Endothelial cell of umbilical vein (primary cell): ENCODE results near the gene YIPF7. TPM values are rescaled to one million over a fixed set of nuclear protein-coding genes. Genes with fewer than 3 reads are reported as not detected.

Source experiments
- BruUV-seq: library from RNA; stranded (reverse); fragments of 400-500 nt; replicated peaks from 2 replicates; lab custom pipeline; 2021; lab: Mats Ljungman, UMichigan
- CTCF ChIA-PET: fragments of 300-600, 350-600 bp; sonication (Branson Sonifier 250); formaldehyde crosslinking; loops from one replicate; lab custom pipeline; 2021; ENCODE audit warnings: antibody characterized with exemption, inconsistent platforms; lab: Charles Lee
- POLR2A ChIA-PET: fragments of 300-600, 350-600 bp; sonication (Branson Sonifier 250); formaldehyde crosslinking; loops from one replicate; lab custom pipeline; 2021; ENCODE audit warnings: antibody characterized with exemption, inconsistent platforms; lab: Charles Lee
- DNase-seq: peaks from one replicate; pipeline ENCODE4 v3.0.0-alpha.2; 2011; ENCODE audit warnings: low read depth, low spot score
- FAIRE-seq: peaks from 2 replicates; lab custom pipeline; 2011; peaks lifted over from hg19 to GRCh38; lab: Jason Lieb, UNC
- H2AFZ ChIP-seq: 2 replicates; pipeline ENCODE4 v1.6.0; 2012; ENCODE audit warnings: low read depth, low read length, control low read depth, inconsistent platforms
- H3K27ac ChIP-seq: 2 replicates; pipeline ENCODE4 v1.5.1; 2011; ENCODE audit warnings: low read depth, mild to moderate bottlenecking, control low read depth, low read length, moderate library complexity; ENCODE audit not compliant: insufficient read depth
- H3K27me3 ChIP-seq, 2 experiments: 2 replicates each; pipeline versions ENCODE4 v1.6.0 to v1.6.1; 2011; ENCODE audit warnings: low read length in 2 of 2, mixed read lengths in 1 of 2; ENCODE audit not compliant: control insufficient read depth in 2 of 2, insufficient read depth in 2 of 2
- H3K36me3 ChIP-seq, 2 experiments: 2 replicates in 1 of 2; 3 replicates in 1 of 2; pipeline ENCODE4 v1.5.1; 2011; ENCODE audit warnings: low read length in 2 of 2, mild to moderate bottlenecking in 1 of 2, moderate library complexity in 1 of 2; ENCODE audit not compliant: control insufficient read depth in 2 of 2, insufficient read depth in 2 of 2; ENCODE audit errors: extremely low read depth in 1 of 2
- H3K4me1 ChIP-seq: 3 replicates; pipeline ENCODE4 v1.5.1; 2011; ENCODE audit warnings: mild to moderate bottlenecking, low read length; ENCODE audit not compliant: control insufficient read depth, insufficient read depth; ENCODE audit errors: extremely low read depth
- H3K4me2 ChIP-seq: 2 replicates; pipeline ENCODE4 v1.6.1; 2011; ENCODE audit warnings: low read length, control low read depth, mixed read lengths; ENCODE audit not compliant: insufficient read depth
- H3K4me3 ChIP-seq, 3 experiments: fragments of 200-600 bp in 1 of 3; sonication (generic), shearing (Covaris generic) in 1 of 3; replicated peaks in 1 of 3; 2 replicates each; pipeline ENCODE4 v1.5.1; 2011 to 2016; ENCODE audit warnings: control low read depth in 3 of 3, low read length in 3 of 3, mild to moderate bottlenecking in 2 of 3, inconsistent platforms in 1 of 3, low read depth in 1 of 3, moderate library complexity in 1 of 3; ENCODE audit not compliant: insufficient read depth in 1 of 3
- H3K79me2 ChIP-seq: 2 replicates; pipeline ENCODE4 v1.6.0; 2012; ENCODE audit warnings: low read length, inconsistent platforms; ENCODE audit not compliant: control insufficient read depth, insufficient read depth
- H3K9ac ChIP-seq: replicated peaks from 2 replicates; pipeline ENCODE3; 2011; ENCODE audit warnings: low read length, control low read depth; ENCODE audit not compliant: insufficient read depth; ENCODE audit errors: extremely low read depth
- H3K9me1 ChIP-seq: replicated peaks from 3 replicates; pipeline ENCODE4 v1.6.0; 2011; ENCODE audit warnings: mild to moderate bottlenecking, low read length; ENCODE audit not compliant: control insufficient read depth, insufficient read depth; ENCODE audit errors: extremely low read depth
- H3K9me3 ChIP-seq: replicated peaks from 2 replicates; pipeline ENCODE4 v1.5.1; 2012; ENCODE audit warnings: low read length, inconsistent platforms; ENCODE audit not compliant: control insufficient read depth, insufficient read depth
- H4K20me1 ChIP-seq: replicated peaks from 2 replicates; pipeline ENCODE3; 2011; ENCODE audit warnings: mild to moderate bottlenecking, low read length; ENCODE audit not compliant: control insufficient read depth, insufficient read depth; ENCODE audit errors: extremely low read depth
- EZH2 ChIP-seq: IDR thresholded peaks from 2 replicates; pipeline ENCODE4 v1.6.1; 2012; ENCODE audit warnings: borderline replicate concordance, low read depth, mild to moderate bottlenecking, moderate library complexity, low read length, inconsistent platforms; ENCODE audit not compliant: severe bottlenecking
- FOS ChIP-seq: IDR thresholded peaks from 2 replicates; pipeline ENCODE4 v1.6.1; 2011; ENCODE audit warnings: mild to moderate bottlenecking, low read length, moderate library complexity, borderline replicate concordance; ENCODE audit not compliant: insufficient read depth
- GATA2 ChIP-seq: IDR thresholded peaks from 2 replicates; pipeline ENCODE4 v1.7.0; 2011; ENCODE audit warnings: low read depth, mild to moderate bottlenecking, moderate library complexity, mixed read lengths, low read length; ENCODE audit not compliant: insufficient read length, insufficient read depth
- JUN ChIP-seq: IDR thresholded peaks from 2 replicates; pipeline ENCODE4 v1.6.1; 2011; ENCODE audit warnings: borderline replicate concordance, low read depth; ENCODE audit not compliant: insufficient read length, insufficient read depth
- MYC ChIP-seq: IDR thresholded peaks from one replicate; pipeline ENCODE4 v1.6.1; 2011; ENCODE audit warnings: mild to moderate bottlenecking, low read depth, low read length
- POLR2A ChIP-seq: IDR thresholded peaks from 2 replicates; pipeline ENCODE4 v1.6.1; 2012; ENCODE audit warnings: low read depth, mild to moderate bottlenecking, control low read depth, low read length
- POLR2AphosphoS5 ChIP-seq: IDR thresholded peaks from 2 replicates; pipeline ENCODE4 v1.6.1; 2012; ENCODE audit warnings: low read depth, mild to moderate bottlenecking, control low read depth, low read length, moderate library complexity; ENCODE audit not compliant: insufficient read depth
- dilution Hi-C: fragments of 300-500 bp; cut with MboI; formaldehyde crosslinking; loops from one replicate; pipeline ENCODE4 v1.15.0; 2019; ENCODE audit warnings: low sequenced_read_pairs; ENCODE audit not compliant: extremely low pct_ligation_motif_present
- intact Hi-C: fragments of 100-400 bp; cut with micrococcal nuclease; formaldehyde crosslinking; loops from one replicate; pipeline ENCODE4 v1.10.0; 2022
- polyA plus RNA-seq, 4 experiments: library from polyadenylated mRNA; depleted of rRNA in 3 of 4; stranded (reverse) in 3 of 4; unstranded in 1 of 4; fragments of >200 nt; gene quantifications; 2 replicates each; pipeline versions ENCODE4 v1.2.1 to v1.2.3, GENCODE V29; 2011 to 2012; ENCODE audit warnings: missing spikeins in 1 of 4
- total RNA-seq: library from RNA; stranded (reverse); gene quantifications from 2 replicates; pipeline ENCODE4 v1.2.3, GENCODE V29; 2021
- TF ChIP-seq, protein P1 (sequence below): IDR thresholded peaks from 2 replicates; pipeline ENCODE4 v1.6.1; 2011; ENCODE audit not compliant: insufficient read depth, insufficient read length
- TF ChIP-seq, protein P2 (sequence below), 2 donors: IDR thresholded peaks; 1 replicate in 1 of 2; 2 replicates in 1 of 2; pipeline ENCODE4 v1.5.1; 2011; ENCODE audit warnings: low read length in 2 of 2, mild to moderate bottlenecking in 2 of 2, moderate library complexity in 2 of 2, control low read depth in 1 of 2, inconsistent platforms in 1 of 2, low read depth in 1 of 2; ENCODE audit not compliant: insufficient read depth in 1 of 2; ENCODE audit errors: extremely low read depth in 1 of 2

Gene YIPF7
- total and polyA plus RNA-seq, 2 donors (not counting 3 experiments of a cell fraction or from before 2014, with no cell fraction given): not detected

DNA sequence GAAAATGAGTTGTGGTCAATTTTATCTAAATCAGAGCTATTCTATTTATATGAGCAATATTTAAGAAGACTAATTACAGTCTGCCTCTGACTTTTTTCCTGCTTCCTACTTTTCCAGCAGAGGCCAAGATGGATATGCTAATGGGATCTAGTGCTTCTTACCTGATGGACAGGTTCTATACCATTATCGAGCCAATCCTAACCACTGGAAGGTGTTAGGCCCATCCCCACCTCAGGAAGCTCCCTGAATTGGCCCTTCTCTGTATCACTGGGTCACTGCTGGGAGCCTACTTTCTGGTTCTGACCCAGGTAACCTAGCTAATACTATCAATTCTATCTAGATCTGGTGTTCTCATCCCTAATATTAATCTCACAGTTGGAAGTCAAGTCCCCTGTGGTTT lies 577 bp upstream of the YIPF7 start:
- no peak overlapping the region for H3K27ac ChIP-seq
- H4K20me1 ChIP-seq: no peaks in the 10 kb centered on the region
- no TSS peak for BruUV-seq
- H3K79me2 ChIP-seq: no peaks in the 10 kb centered on the region
- dilution Hi-C loops: no loop called here
- POLR2A ChIA-PET: no interaction called here
- no peak overlapping the region for H3K9ac ChIP-seq
- no peaks in the 10 kb centered on the region for H3K9me3 ChIP-seq
- no peak overlapping the region for H3K4me2 ChIP-seq
- peaks cover 0 to 2% of the 10 kb centered on the region in 2 experiments for H3K27me3 ChIP-seq
- FAIRE-seq (no peak), DNase-seq (no peak)
- CTCF ChIA-PET: interaction anchor here (1.5 kb wide), 1 partner anchor 16 kb away, joined by 4 read pairs; no protein-coding TSS in a partner anchor
- H3K4me1 ChIP-seq: no peaks in the 10 kb centered on the region
- no peak overlapping the region for H2AFZ ChIP-seq
- no peak for TF ChIP-seq MYC
- TF ChIP-seq, protein P1, sequence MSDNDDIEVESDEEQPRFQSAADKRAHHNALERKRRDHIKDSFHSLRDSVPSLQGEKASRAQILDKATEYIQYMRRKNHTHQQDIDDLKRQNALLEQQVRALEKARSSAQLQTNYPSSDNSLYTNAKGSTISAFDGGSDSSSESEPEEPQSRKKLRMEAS: no peak
- TF ChIP-seq FOS: no peak
- no peak for TF ChIP-seq POLR2A
- TF ChIP-seq JUN: no peak
- no peak for TF ChIP-seq GATA2
- TF ChIP-seq, protein P2, sequence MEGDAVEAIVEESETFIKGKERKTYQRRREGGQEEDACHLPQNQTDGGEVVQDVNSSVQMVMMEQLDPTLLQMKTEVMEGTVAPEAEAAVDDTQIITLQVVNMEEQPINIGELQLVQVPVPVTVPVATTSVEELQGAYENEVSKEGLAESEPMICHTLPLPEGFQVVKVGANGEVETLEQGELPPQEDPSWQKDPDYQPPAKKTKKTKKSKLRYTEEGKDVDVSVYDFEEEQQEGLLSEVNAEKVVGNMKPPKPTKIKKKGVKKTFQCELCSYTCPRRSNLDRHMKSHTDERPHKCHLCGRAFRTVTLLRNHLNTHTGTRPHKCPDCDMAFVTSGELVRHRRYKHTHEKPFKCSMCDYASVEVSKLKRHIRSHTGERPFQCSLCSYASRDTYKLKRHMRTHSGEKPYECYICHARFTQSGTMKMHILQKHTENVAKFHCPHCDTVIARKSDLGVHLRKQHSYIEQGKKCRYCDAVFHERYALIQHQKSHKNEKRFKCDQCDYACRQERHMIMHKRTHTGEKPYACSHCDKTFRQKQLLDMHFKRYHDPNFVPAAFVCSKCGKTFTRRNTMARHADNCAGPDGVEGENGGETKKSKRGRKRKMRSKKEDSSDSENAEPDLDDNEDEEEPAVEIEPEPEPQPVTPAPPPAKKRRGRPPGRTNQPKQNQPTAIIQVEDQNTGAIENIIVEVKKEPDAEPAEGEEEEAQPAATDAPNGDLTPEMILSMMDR (IDR thresholded peaks at IDR 0.05; ENCODE audit: extremely low read depth in 1 of 2, insufficient read depth in 1 of 2, low read depth in 1 of 2, low read length in 2 of 2): no peak
- TF ChIP-seq EZH2: no peak
- no peak for TF ChIP-seq POLR2AphosphoS5
- H3K9me1 ChIP-seq: no peaks in the 10 kb centered on the region
- intact Hi-C loops: no loop called here
- H3K4me3 ChIP-seq: no peak overlapping the region
- no peaks in the 10 kb centered on the region for H3K36me3 ChIP-seq
